Measurements from ENCODE around the gene GALNT12. TPM values are rescaled to one million over a fixed set of nuclear protein-coding genes. Genes with fewer than 3 reads are reported as not detected.

Gene GALNT12, protein sequence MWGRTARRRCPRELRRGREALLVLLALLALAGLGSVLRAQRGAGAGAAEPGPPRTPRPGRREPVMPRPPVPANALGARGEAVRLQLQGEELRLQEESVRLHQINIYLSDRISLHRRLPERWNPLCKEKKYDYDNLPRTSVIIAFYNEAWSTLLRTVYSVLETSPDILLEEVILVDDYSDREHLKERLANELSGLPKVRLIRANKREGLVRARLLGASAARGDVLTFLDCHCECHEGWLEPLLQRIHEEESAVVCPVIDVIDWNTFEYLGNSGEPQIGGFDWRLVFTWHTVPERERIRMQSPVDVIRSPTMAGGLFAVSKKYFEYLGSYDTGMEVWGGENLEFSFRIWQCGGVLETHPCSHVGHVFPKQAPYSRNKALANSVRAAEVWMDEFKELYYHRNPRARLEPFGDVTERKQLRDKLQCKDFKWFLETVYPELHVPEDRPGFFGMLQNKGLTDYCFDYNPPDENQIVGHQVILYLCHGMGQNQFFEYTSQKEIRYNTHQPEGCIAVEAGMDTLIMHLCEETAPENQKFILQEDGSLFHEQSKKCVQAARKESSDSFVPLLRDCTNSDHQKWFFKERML
- 27.1 TPM for polyA plus RNA-seq (2013, experiment 1 of 4)
- polyA plus RNA-seq (2013, experiment 2 of 4), result 25.0 TPM
- 25.1 TPM for polyA plus RNA-seq (2013, experiment 3 of 4)
- 27.1 TPM for polyA plus RNA-seq (2013, experiment 4 of 4)

DNA sequence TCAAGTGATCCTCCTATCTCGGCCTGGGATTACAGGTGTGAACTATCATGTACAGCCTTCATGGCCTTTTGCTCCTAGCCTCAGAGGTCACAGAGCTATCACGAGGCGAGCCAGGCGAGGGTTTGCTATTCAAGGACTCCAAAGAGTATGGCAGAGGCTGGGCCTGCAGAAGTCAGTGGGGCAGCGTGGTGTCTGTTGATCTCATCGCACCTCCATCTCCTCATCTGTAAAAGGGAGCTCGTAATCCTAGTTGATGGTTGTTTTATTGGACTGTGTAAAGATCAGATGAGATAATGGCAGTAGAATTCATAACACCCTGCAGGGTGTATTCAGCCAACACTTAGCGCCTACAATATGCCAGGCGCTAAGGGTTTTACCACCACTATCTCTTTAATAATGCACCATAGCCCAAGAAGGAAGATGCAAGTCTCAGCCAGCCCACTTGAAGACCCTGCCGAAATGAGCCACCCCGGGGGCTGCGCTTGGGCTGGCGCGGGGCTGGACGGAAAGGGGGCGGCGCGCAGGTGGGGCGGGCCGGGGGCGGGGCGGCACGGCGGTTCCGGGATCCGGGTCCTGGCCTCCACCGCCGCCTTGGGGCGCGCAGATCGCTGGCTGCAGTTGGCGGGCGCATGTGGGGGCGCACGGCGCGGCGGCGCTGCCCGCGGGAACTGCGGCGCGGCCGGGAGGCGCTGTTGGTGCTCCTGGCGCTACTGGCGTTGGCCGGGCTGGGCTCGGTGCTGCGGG lies at the start of gene GALNT12:
TSS of gene GALNT12 (plus strand) at position 601 of the 744 bp plus-strand sequence. CDS start at position 630, 29 bp downstream.
- WGBS, 2 experiments, result 11 to 12% methylated on average over 51 of the region's 51 CpGs
- Histone ChIP-seq H3K36me3 (ENCODE audit: control insufficient read depth, insufficient read depth, low read length) (no peaks in the 10 kb centered on the region), H3K4me1 (ENCODE audit: control insufficient read depth, insufficient read depth, low read length) (peaks cover 9% of the 10 kb centered on the region), H3K27me3 (ENCODE audit: control insufficient read depth, insufficient read depth, low read length, poor library complexity, severe bottlenecking) (peaks cover 11% of the 10 kb centered on the region), H3K9me3 (ENCODE audit: control insufficient read depth, low read length) (no peaks in the 10 kb centered on the region), H3K27ac (ENCODE audit: insufficient read depth, low read depth, low read length, poor library complexity, severe bottlenecking) (no peak within 1 kb of the TSS), H3K4me3 (ENCODE audit: insufficient read depth, low read depth, low read length) (peak within 1 kb of the TSS; percentile 53)

- peaks cover 21% of the 10 kb centered on the region for H3K36me3 ChIP-seq (ENCODE audit: control insufficient read depth, insufficient read depth, low read length)
- no peak overlapping the region for H3K27ac ChIP-seq (ENCODE audit: insufficient read depth, low read depth, low read length, poor library complexity, severe bottlenecking)
- H3K4me3 ChIP-seq (ENCODE audit: insufficient read depth, low read depth, low read length), result no peak overlapping the region
- no peaks in the 10 kb centered on the region for H3K4me1 ChIP-seq (ENCODE audit: control insufficient read depth, insufficient read depth, low read length)
- H3K9me3 ChIP-seq (ENCODE audit: control insufficient read depth, low read length), result no peaks in the 10 kb centered on the region
- no peaks in the 10 kb centered on the region for H3K27me3 ChIP-seq (ENCODE audit: control insufficient read depth, insufficient read depth, low read length, poor library complexity, severe bottlenecking)
Measured at GRCh38 chr9:98760231-98760630, 47.2 kb upstream of the GALNT12 start.

DNA sequence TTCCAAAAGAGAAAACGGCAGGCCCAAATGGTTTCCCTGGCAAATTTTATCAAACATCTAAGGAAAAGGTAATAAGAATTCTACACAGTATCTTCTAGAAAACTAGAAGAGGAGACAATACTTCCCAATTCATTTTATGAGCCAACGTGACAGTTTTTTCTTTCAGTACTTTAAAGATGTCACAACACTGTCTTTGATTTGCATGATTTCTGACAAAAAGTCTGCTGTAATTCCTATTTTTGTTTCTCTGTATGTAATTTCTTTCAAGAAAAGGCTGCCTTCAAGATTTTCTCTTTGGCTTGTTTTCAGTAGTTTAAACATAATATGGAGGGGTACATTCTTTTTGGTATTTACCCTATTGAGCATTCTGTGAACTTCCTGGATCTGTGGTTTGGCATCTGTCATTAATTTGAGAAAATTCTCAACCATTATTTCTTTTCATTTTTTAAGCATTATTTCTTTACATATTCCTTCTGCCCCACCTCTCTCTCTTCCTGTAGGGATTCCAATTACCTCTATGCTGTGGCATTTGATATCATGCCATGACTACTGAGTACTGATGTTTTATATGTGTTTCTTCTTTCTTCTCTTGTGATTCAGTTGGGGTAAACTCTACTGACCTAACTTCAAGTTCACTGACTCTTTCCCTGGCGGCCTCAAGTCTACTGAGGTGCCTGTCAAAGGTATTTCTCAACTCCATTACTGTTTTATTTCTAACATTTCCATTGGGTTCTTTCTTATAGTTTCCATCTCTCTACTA lies 43.3 kb upstream of the GALNT12 start:
- no peak overlapping the region for H3K4me3 ChIP-seq (ENCODE audit: insufficient read depth, low read depth, low read length)
- H3K4me1 ChIP-seq (ENCODE audit: control insufficient read depth, insufficient read depth, low read length), result no peaks in the 10 kb centered on the region
- peaks cover 14% of the 10 kb centered on the region for H3K36me3 ChIP-seq (ENCODE audit: control insufficient read depth, insufficient read depth, low read length)
- H3K27me3 ChIP-seq (ENCODE audit: control insufficient read depth, insufficient read depth, low read length, poor library complexity, severe bottlenecking), result no peaks in the 10 kb centered on the region
- H3K9me3 ChIP-seq (ENCODE audit: control insufficient read depth, low read length), result no peaks in the 10 kb centered on the region
- H3K27ac ChIP-seq (ENCODE audit: insufficient read depth, low read depth, low read length, poor library complexity, severe bottlenecking), result no peak overlapping the region
- 98 to 100% methylated on average over 2 to 3 of the region's 3 CpGs for WGBS, 2 experiments

GRCh38 chr9:98765256-98765655 lies 42.2 kb upstream of the GALNT12 start:
- WGBS, 2 experiments, result 88% methylated on average over 1 of the region's 1 CpG; no CpG with 5 or more reads in 1 of the 2 experiments
- Histone ChIP-seq H3K9me3 (ENCODE audit: control insufficient read depth, low read length) (no peaks in the 10 kb centered on the region), H3K27me3 (ENCODE audit: control insufficient read depth, insufficient read depth, low read length, poor library complexity, severe bottlenecking) (no peaks in the 10 kb centered on the region), H3K27ac (ENCODE audit: insufficient read depth, low read depth, low read length, poor library complexity, severe bottlenecking) (no peak overlapping the region), H3K4me1 (ENCODE audit: control insufficient read depth, insufficient read depth, low read length) (no peaks in the 10 kb centered on the region), H3K4me3 (ENCODE audit: insufficient read depth, low read depth, low read length) (no peak overlapping the region), H3K36me3 (ENCODE audit: control insufficient read depth, insufficient read depth, low read length) (peaks cover 11% of the 10 kb centered on the region)

DNA sequence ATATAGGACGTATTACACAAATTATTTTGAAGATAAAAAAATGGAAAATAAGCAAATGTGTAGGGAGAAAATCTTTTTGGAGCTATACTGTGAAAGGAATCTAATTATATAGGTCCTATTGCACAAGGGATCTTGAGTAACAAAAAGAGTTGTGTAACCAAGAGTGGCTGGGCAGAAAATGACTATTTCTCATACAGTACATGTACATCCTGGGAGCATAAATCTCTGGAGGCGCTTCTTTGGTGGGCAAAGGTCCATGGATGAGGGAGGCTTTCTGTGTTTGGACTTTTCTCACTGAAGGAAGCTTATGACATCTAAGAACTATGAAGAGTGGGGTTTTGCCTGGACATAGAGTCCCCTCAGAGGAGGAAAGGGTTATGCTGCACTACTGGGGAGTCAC lies 40.9 kb upstream of the GALNT12 start:
- H3K36me3 ChIP-seq (ENCODE audit: control insufficient read depth, insufficient read depth, low read length), result peaks cover 23% of the 10 kb centered on the region
- H3K9me3 ChIP-seq (ENCODE audit: control insufficient read depth, low read length), result no peaks in the 10 kb centered on the region
- no peaks in the 10 kb centered on the region for H3K4me1 ChIP-seq (ENCODE audit: control insufficient read depth, insufficient read depth, low read length)
- H3K4me3 ChIP-seq (ENCODE audit: insufficient read depth, low read depth, low read length), result no peak overlapping the region
- no peak overlapping the region for H3K27ac ChIP-seq (ENCODE audit: insufficient read depth, low read depth, low read length, poor library complexity, severe bottlenecking)
- WGBS, 2 experiments, result 96 to 97% methylated on average over 2 of the region's 2 CpGs
- H3K27me3 ChIP-seq (ENCODE audit: control insufficient read depth, insufficient read depth, low read length, poor library complexity, severe bottlenecking), result no peaks in the 10 kb centered on the region

DNA sequence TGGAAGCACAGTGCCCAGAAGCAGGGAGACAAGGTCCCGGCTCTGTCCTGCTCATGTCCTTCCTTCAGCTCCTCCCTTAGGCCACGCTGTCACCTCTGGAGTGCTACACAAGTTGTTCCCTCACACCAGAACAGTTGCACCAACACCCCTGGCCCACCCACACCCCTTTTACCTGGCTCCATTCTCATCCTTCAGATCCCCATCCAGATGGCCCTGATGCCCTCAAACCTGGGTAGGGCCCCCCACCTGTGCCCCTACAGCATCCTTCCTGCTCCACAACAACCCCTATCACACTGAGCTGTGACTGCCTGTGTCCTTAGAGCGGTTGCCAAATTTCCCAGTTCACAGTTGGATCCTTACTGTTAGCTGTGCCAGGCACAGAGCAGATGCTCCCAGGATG lies 40.3 kb upstream of the GALNT12 start:
- Histone ChIP-seq H3K4me3 (ENCODE audit: insufficient read depth, low read depth, low read length) (no peak overlapping the region), H3K9me3 (ENCODE audit: control insufficient read depth, low read length) (no peaks in the 10 kb centered on the region), H3K27ac (ENCODE audit: insufficient read depth, low read depth, low read length, poor library complexity, severe bottlenecking) (no peak overlapping the region), H3K36me3 (ENCODE audit: control insufficient read depth, insufficient read depth, low read length) (peaks cover 24% of the 10 kb centered on the region), H3K27me3 (ENCODE audit: control insufficient read depth, insufficient read depth, low read length, poor library complexity, severe bottlenecking) (no peaks in the 10 kb centered on the region), H3K4me1 (ENCODE audit: control insufficient read depth, insufficient read depth, low read length) (no peaks in the 10 kb centered on the region)
- WGBS, 2 experiments, result 94 to 96% methylated on average over 3 of the region's 3 CpGs

GRCh38 chr9:98767915-98768314 lies 39.6 kb upstream of the GALNT12 start:
- H3K27me3 ChIP-seq (ENCODE audit: control insufficient read depth, insufficient read depth, low read length, poor library complexity, severe bottlenecking), result no peaks in the 10 kb centered on the region
- H3K4me1 ChIP-seq (ENCODE audit: control insufficient read depth, insufficient read depth, low read length), result no peaks in the 10 kb centered on the region
- H3K4me3 ChIP-seq (ENCODE audit: insufficient read depth, low read depth, low read length), result no peak overlapping the region
- WGBS, 2 experiments, result 91 to 94% methylated on average over 7 of the region's 7 CpGs
- no peak overlapping the region for H3K27ac ChIP-seq (ENCODE audit: insufficient read depth, low read depth, low read length, poor library complexity, severe bottlenecking)
- H3K9me3 ChIP-seq (ENCODE audit: control insufficient read depth, low read length), result no peaks in the 10 kb centered on the region
- peaks cover 29% of the 10 kb centered on the region for H3K36me3 ChIP-seq (ENCODE audit: control insufficient read depth, insufficient read depth, low read length)

GRCh38 chr9:98768344-98768743 lies 39.1 kb upstream of the GALNT12 start:
- Histone ChIP-seq H3K4me1 (ENCODE audit: control insufficient read depth, insufficient read depth, low read length) (no peaks in the 10 kb centered on the region), H3K9me3 (ENCODE audit: control insufficient read depth, low read length) (no peaks in the 10 kb centered on the region), H3K36me3 (ENCODE audit: control insufficient read depth, insufficient read depth, low read length) (peaks cover 33% of the 10 kb centered on the region), H3K27me3 (ENCODE audit: control insufficient read depth, insufficient read depth, low read length, poor library complexity, severe bottlenecking) (no peaks in the 10 kb centered on the region), H3K27ac (ENCODE audit: insufficient read depth, low read depth, low read length, poor library complexity, severe bottlenecking) (no peak overlapping the region), H3K4me3 (ENCODE audit: insufficient read depth, low read depth, low read length) (no peak overlapping the region)
- 93 to 95% methylated on average over 9 of the region's 9 CpGs for WGBS, 2 experiments

GRCh38 chr9:98770717-98771116 lies 36.8 kb upstream of the GALNT12 start:
- 96% methylated on average over 10 of the region's 10 CpGs for WGBS, 2 experiments
- H3K9me3 ChIP-seq (ENCODE audit: control insufficient read depth, low read length), result no peaks in the 10 kb centered on the region
- no peaks in the 10 kb centered on the region for H3K27me3 ChIP-seq (ENCODE audit: control insufficient read depth, insufficient read depth, low read length, poor library complexity, severe bottlenecking)
- H3K36me3 ChIP-seq (ENCODE audit: control insufficient read depth, insufficient read depth, low read length), result peaks cover 44% of the 10 kb centered on the region
- no peak overlapping the region for H3K4me3 ChIP-seq (ENCODE audit: insufficient read depth, low read depth, low read length)
- H3K27ac ChIP-seq (ENCODE audit: insufficient read depth, low read depth, low read length, poor library complexity, severe bottlenecking), result no peak overlapping the region
- no peaks in the 10 kb centered on the region for H3K4me1 ChIP-seq (ENCODE audit: control insufficient read depth, insufficient read depth, low read length)
